Omental fat pad (tissue), 4 donors: Measurements from ENCODE around the gene STING1. TPM values are rescaled to one million over a fixed set of nuclear protein-coding genes. Genes with fewer than 3 reads are reported as not detected.
A peak's percentile ranks its signal among the peaks of the same experiment; 100 is the strongest.
"Not testable (repeated sequence)": the region's sequence is repeated elsewhere in the genome, so short reads cannot be mapped to it uniquely, and the experiment has no call there.

Experiments
- ATAC-seq: fragments of 150-250 bp; one replicate; pipeline ENCODE4 v1.9.1; 2016; ENCODE audit warnings: mild to moderate bottlenecking, moderate library complexity; ENCODE audit not compliant: low FRiP score
- DNase-seq: peaks from one replicate; pipeline ENCODE4 v3.0.0-alpha.2; 2019; ENCODE audit warnings: low spot score
- total RNA-seq, 4 donors: library from RNA; depleted of rRNA; stranded (reverse); fragments of >200 nt; gene quantifications; one replicate each; pipeline ENCODE4 v1.1.0, GENCODE V29; 2016
- TF ChIP-seq, protein P1 (sequence below), 3 donors: fragments of 450-650 bp; IDR thresholded peaks; one replicate each; pipeline ENCODE4 v1.5.1; 2016 to 2017; ENCODE audit warnings: antibody characterized with exemption in 3 of 3, mild to moderate bottlenecking in 3 of 3, moderate library complexity in 2 of 3

Gene STING1
- total RNA-seq, 4 donors from 2014 or later = 32.8 to 93.3 (median 48.7) TPM

DNA sequence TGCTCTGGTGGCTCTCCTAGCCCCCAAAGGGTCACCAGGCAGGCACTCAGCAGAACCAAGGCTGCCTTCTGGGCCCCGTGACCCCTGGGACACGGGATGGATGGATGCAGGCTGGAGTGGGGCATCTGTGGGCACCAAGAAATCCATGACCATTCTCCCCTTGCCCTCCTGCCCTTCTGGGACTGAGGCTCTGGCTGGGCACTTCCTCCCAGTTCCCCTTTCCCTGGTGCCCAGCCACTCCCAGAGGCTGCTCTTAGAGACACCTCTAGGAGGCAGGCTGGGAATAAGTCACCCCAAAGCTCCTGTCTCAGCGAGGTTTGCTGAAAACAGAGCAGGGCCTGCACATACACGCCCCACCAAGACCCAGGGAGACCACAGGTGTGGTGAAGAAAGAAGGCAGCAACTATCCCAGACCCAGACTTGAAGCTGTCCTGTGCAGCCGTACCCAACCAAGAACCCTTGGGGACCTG is 943 bp downstream of the STING1 start:
- TF ChIP-seq, protein P1, sequence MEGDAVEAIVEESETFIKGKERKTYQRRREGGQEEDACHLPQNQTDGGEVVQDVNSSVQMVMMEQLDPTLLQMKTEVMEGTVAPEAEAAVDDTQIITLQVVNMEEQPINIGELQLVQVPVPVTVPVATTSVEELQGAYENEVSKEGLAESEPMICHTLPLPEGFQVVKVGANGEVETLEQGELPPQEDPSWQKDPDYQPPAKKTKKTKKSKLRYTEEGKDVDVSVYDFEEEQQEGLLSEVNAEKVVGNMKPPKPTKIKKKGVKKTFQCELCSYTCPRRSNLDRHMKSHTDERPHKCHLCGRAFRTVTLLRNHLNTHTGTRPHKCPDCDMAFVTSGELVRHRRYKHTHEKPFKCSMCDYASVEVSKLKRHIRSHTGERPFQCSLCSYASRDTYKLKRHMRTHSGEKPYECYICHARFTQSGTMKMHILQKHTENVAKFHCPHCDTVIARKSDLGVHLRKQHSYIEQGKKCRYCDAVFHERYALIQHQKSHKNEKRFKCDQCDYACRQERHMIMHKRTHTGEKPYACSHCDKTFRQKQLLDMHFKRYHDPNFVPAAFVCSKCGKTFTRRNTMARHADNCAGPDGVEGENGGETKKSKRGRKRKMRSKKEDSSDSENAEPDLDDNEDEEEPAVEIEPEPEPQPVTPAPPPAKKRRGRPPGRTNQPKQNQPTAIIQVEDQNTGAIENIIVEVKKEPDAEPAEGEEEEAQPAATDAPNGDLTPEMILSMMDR (IDR thresholded peaks at IDR 0.05) = no peak
- DNase-seq (no peak), ATAC-seq (peak; percentile 29)

DNA sequence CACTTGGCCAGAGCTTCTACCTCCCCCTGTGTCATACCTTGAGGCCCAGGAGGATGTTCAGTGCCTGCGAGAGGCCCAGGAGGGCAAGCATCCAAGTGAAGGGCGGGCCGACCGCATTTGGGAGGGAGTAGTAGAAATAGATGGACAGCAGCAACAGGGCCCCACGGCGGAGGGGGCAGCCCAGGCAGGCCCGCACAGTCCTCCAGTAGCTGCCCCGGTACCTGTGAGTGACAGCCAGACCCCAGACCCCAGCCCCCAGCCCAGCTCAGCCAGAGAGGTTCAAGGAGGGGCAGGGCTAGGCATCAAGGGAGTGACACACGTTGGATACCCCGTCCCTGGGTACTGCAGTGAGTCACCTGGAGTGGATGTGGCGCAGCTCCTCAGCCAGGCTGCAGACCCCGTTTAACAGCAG is 1.4 kb downstream of the STING1 start:
- TF ChIP-seq, protein P1 (IDR thresholded peaks at IDR 0.05) = no peak
- DNase-seq (no peak), ATAC-seq (peak; percentile 58)

DNA sequence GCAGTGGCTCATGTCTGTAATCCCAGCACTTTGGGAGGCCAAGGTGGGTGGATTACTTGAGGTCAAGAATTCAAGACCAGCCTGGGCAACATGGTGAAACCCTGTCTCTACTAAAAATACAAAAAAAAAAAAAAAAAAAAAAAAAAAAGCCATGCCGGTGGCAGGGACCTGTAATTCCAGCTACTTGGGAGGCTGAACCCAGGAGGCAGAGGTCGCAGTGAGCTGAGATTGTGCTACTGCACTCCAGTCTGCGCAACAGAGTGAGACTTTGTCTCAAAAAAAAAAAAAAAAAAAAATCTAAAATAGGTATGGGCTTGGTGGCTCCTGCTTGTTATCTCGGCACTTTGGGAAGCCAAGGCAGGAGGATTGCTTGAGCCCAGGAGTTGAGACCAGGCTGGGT is 2.8 kb downstream of the STING1 start:
- DNase-seq, ATAC-seq: not testable (repeated sequence)

DNA sequence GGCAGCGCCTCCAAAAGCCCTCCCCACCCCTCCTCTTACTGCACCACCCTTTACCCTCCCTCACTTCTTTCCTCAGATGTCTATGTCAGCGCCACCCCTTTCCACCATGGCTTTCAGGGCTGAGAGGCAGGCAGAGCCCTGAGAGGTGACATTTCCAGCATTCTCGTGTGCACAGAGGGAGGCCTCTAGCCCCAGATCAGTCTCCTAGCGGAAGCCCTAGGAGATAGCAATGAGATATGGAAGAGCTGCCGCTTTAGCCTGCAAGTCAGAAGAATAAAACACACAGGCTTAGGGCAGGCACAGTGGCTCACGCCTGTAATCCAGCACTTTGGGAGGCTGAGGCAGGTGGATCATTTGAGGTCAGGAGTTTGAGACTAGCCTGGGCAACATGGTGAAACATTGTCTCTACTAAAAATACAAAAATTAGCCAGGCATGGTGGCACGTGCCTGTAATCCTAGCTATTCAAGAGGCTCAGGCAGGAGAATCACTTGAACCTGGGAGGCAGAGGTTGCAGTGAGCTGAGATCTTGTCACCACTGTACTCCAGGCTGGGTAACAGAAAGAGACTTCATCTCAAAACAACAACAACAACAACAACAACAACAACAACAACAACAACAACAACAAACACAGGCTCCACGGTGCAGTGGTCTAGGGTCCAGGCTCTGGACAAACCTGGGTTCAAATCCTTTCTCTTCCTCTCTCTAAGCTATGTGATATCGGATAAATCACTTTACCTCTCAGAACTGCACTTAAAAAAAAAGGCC is 3.7 kb downstream of the STING1 start:
- not testable (repeated sequence) for ATAC-seq

DNA sequence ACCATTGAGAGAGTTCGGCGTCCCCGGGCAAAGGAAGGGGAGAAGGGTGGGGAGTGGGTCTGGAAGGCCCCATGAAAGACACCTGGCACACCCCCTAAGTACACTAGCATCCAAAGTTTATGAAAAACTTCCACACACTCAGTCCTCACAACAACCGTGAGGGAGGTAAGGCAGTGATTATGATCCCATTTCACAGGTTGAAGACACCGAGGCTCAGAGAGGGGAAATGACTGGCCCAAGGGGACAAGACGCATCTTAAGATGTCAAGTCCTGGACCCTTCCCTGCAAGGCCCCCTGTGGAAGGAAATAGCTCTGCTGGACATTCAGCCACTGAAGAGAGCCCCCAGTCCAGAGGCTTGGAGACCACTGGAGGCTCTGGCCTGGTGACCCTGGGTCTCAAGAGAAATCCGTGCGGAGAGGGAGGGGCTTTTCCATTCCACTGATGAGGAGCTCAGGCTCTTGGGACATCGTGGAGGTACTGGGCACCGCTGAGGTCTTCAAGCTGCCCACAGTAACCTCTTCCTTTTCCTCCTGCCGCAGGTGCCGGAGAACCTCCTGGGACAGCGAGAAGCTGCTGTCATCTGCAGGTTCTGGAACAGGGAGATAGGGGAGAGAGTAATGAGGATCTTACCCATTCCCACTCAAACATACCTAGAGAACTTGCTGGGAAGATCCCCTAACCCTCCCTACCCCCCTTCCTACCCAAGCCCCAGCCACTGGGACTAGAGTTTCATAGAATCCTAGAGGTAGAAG is 6.5 kb downstream of the STING1 start:
- TF ChIP-seq, protein P1 (IDR thresholded peaks at IDR 0.05) = no peak
- ATAC-seq (no peak), DNase-seq (no peak)

More for the DNA sequence above, 3.7 kb downstream of the STING1 start:
- DNase-seq = not testable (repeated sequence)

DNA sequence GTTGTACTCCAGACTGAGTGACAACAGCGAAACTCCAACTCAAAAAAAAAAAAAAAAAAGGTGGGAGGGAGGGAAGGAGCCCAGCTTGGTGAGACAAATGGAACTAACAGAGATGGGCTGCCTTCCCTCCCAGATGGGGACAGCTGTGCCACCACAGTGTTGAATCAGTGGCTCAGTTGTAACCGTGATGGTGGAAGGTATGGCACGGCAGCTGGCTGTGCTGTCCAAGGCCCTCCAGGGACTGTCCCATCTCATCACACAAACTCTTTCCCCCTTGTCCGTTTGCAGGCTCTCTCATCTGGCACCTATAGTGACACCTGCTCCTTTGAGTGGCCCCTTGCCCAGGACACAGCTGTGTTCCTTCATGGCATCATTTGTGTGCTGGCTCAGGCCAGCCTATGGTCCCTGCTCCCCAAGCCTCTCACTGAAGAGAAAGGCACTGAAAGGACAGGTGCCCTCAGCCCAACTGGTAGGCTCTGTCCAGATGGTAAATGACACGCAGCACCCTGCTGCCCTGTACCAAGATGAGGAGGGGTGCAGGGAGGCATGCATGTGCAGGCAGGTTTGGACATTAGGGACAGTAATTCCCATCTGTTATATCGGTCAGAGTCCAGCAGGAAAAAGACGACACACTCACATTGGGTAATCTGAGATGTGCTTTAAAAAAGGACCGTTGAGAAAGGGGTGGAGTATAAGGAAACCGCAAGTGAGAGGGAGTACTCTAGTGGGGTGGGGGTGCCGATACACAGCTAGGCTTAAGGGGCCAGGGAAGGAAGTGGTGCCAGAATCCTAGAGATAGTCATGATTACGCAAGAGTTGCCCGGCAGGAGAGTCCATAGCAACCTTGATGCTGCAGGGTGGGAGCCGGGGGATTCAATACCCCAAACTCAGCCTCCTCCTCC is 7.4 kb downstream of the STING1 start:
- TF ChIP-seq, protein P1 (IDR thresholded peaks at IDR 0.05) = no peak
- DNase-seq = no peak
- peak; percentile 50 for ATAC-seq

DNA sequence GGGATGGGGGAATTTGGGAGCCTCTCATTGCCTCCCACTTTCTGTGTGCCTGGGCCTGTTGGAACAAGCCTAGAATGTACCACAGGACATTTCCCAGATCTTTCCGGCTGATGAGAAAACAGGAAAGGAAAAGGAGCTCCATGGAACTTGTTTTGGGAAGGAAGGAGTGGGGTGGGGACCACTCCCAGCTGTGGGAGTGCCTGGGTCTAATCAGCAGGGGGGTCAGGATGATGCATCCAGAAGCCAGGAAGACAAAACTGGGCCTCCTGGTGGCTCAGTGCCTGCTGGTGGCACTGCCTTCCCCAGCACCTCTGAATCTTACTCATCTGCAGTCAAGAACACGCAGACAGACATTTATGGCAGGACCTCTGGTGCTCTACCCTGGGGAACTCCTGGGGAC is 9.0 kb downstream of the STING1 start:
- ATAC-seq = no peak
- DNase-seq = no peak
- TF ChIP-seq, protein P1 (IDR thresholded peaks at IDR 0.05) = no peak
